Neural cell (in vitro differentiated cells): Measurements from ENCODE around the gene ALDH4A1. TPM values are rescaled to one million over a fixed set of nuclear protein-coding genes. Genes with fewer than 3 reads are reported as not detected.

Experiments used
- H2AFZ ChIP-seq: fragments of 200-600, 300-800 bp; sonication (generic), shearing (Covaris generic); 2 replicates; pipeline ENCODE4 v1.6.0; 2014; ENCODE audit warnings: low read depth, mild to moderate bottlenecking, antibody characterized with exemption, low read length, moderate library complexity
- H3F3A ChIP-seq: fragments of 200-600 bp; shearing (Covaris generic); 2 replicates; pipeline ENCODE4 v1.6.1; 2016; ENCODE audit warnings: mild to moderate bottlenecking, moderate library complexity, mixed read lengths, antibody characterized with exemption, low read length; ENCODE audit not compliant: insufficient read depth, poor library complexity, severe bottlenecking
- H3K27ac ChIP-seq: fragments of 200-600, 300-800 bp; sonication (generic), shearing (Covaris generic); 2 replicates; pipeline ENCODE4 v1.5.1; 2014; ENCODE audit warnings: mild to moderate bottlenecking, low read length, moderate library complexity
- H3K27me3 ChIP-seq: fragments of 300-800, 200-600 bp; sonication (generic), shearing (Covaris generic); 2 replicates; pipeline ENCODE4 v1.6.0; 2014; ENCODE audit warnings: mild to moderate bottlenecking, low read depth, low read length, moderate library complexity; ENCODE audit not compliant: insufficient read depth
- H3K36me3 ChIP-seq: fragments of 300-800, 200-600 bp; sonication (generic), shearing (Covaris generic); 2 replicates; pipeline ENCODE4 v1.5.1; 2014; ENCODE audit warnings: mild to moderate bottlenecking, antibody characterized with exemption, low read length, moderate library complexity; ENCODE audit not compliant: insufficient read depth
- H3K4me2 ChIP-seq: fragments of 300-800, 200-600 bp; sonication (generic), shearing (Covaris generic); 2 replicates; pipeline ENCODE4 v1.6.0; 2014; ENCODE audit warnings: mild to moderate bottlenecking, low read length
- H3K4me3 ChIP-seq: fragments of 300-800, 200-600 bp; sonication (generic), shearing (Covaris generic); 2 replicates; pipeline ENCODE4 v1.5.1; 2014; ENCODE audit warnings: mild to moderate bottlenecking, low read length, moderate library complexity
- H3K79me2 ChIP-seq: fragments of 200-600 bp; shearing (Covaris generic); replicated peaks from 2 replicates; pipeline ENCODE4 v1.6.0; 2014; ENCODE audit warnings: mild to moderate bottlenecking, low read length, moderate library complexity; ENCODE audit not compliant: insufficient read depth
- H3K9ac ChIP-seq: fragments of 300-800, 200-600 bp; sonication (generic), shearing (Covaris generic); 2 replicates; pipeline ENCODE4 v1.6.1; 2016; ENCODE audit warnings: mild to moderate bottlenecking, low read length, mixed read lengths
- H3K9me2 ChIP-seq: fragments of 200-600 bp; shearing (Covaris generic); 2 replicates; pipeline ENCODE4 v1.6.1; 2016; ENCODE audit warnings: mild to moderate bottlenecking, low read length, mixed read lengths; ENCODE audit not compliant: insufficient read depth
- H3K9me3 ChIP-seq: fragments of 200-600, 300-800 bp; sonication (generic), shearing (Covaris generic); 2 replicates; pipeline ENCODE4 v1.6.1; 2016; ENCODE audit warnings: mild to moderate bottlenecking, mixed run types, low read length, moderate library complexity, mixed read lengths
- H4K20me1 ChIP-seq: fragments of 200-600 bp; shearing (Covaris generic); 2 replicates; pipeline ENCODE4 v1.6.1; 2016; ENCODE audit warnings: mild to moderate bottlenecking, mixed run types; ENCODE audit not compliant: insufficient read depth
- EP300 ChIP-seq: fragments of 450-650 bp; conservative IDR thresholded peaks from 2 replicates; pipeline ENCODE4 v1.6.1; 2014; ENCODE audit warnings: antibody characterized with exemption, mild to moderate bottlenecking, moderate library complexity; ENCODE audit not compliant: poor library complexity, severe bottlenecking
- EZH2 ChIP-seq: fragments of 200-600, 300-800 bp; shearing (Covaris generic), sonication (generic); IDR thresholded peaks from 2 replicates; pipeline ENCODE4 v1.6.1; 2014; ENCODE audit warnings: antibody characterized with exemption, low read length, borderline replicate concordance, mild to moderate bottlenecking; ENCODE audit not compliant: insufficient read depth, poor library complexity, severe bottlenecking
- MXI1 ChIP-seq: fragments of 450-650 bp; conservative IDR thresholded peaks from 2 replicates; pipeline ENCODE4 v1.6.1; 2014; ENCODE audit warnings: antibody characterized with exemption, mild to moderate bottlenecking; ENCODE audit not compliant: poor library complexity, severe bottlenecking
- POLR2AphosphoS5 ChIP-seq: IDR thresholded peaks from 2 replicates; pipeline ENCODE4 v1.6.1; 2012
- RAD21 ChIP-seq: fragments of 450-650 bp; conservative IDR thresholded peaks from 2 replicates; pipeline ENCODE4 v1.6.1; 2014; ENCODE audit warnings: antibody characterized with exemption, mild to moderate bottlenecking, moderate library complexity
- REST ChIP-seq: IDR thresholded peaks from 2 replicates; pipeline ENCODE4 v1.6.1; 2012; ENCODE audit warnings: borderline replicate concordance
- SMC3 ChIP-seq: fragments of 450-650 bp; conservative IDR thresholded peaks from 2 replicates; pipeline ENCODE4 v1.6.1; 2014; ENCODE audit warnings: antibody characterized with exemption, mild to moderate bottlenecking, moderate library complexity; ENCODE audit not compliant: poor library complexity
- TAF1 ChIP-seq: IDR thresholded peaks from 2 replicates; pipeline ENCODE4 v1.6.1; 2012; ENCODE audit warnings: low read depth
- polyA plus RNA-seq: library from polyadenylated mRNA; depleted of rRNA; stranded (reverse); fragments of >200 nt; gene quantifications from 2 replicates; pipeline ENCODE4 v1.2.3, GENCODE V29; 2014
- TF ChIP-seq, protein P1 (sequence below): fragments of 450-650 bp; IDR thresholded peaks from 2 replicates; pipeline ENCODE4 v1.5.1; 2014; ENCODE audit warnings: antibody characterized with exemption, mild to moderate bottlenecking, moderate library complexity; ENCODE audit not compliant: poor library complexity, severe bottlenecking

The ALDH4A1 gene
- polyA plus RNA-seq, 1 donor from 2014 or later: 11.0 TPM

- H3K4me3 ChIP-seq: peak overlapping the region; percentile 86
- no peak overlapping the region for H2AFZ ChIP-seq
- H3K36me3 ChIP-seq: no peaks in the 10 kb centered on the region
- H3K27ac ChIP-seq: no peak overlapping the region
- no peaks in the 10 kb centered on the region for H3K9me3 ChIP-seq
- TF ChIP-seq, protein P1, sequence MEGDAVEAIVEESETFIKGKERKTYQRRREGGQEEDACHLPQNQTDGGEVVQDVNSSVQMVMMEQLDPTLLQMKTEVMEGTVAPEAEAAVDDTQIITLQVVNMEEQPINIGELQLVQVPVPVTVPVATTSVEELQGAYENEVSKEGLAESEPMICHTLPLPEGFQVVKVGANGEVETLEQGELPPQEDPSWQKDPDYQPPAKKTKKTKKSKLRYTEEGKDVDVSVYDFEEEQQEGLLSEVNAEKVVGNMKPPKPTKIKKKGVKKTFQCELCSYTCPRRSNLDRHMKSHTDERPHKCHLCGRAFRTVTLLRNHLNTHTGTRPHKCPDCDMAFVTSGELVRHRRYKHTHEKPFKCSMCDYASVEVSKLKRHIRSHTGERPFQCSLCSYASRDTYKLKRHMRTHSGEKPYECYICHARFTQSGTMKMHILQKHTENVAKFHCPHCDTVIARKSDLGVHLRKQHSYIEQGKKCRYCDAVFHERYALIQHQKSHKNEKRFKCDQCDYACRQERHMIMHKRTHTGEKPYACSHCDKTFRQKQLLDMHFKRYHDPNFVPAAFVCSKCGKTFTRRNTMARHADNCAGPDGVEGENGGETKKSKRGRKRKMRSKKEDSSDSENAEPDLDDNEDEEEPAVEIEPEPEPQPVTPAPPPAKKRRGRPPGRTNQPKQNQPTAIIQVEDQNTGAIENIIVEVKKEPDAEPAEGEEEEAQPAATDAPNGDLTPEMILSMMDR: no peak
- TF ChIP-seq SMC3 (no peak), RAD21 (no peak), POLR2AphosphoS5 (no peak), EZH2 (no peak), EP300 (no peak), REST (no peak), TAF1 (no peak), MXI1 (no peak)
- peak overlapping the region; percentile 77 for H3K4me2 ChIP-seq
- H3K9ac ChIP-seq: peak overlapping the region; percentile 74
- no peaks in the 10 kb centered on the region for H4K20me1 ChIP-seq
- H3K9me2 ChIP-seq: no peaks in the 10 kb centered on the region
- H3K27me3 ChIP-seq: no peaks in the 10 kb centered on the region
- H3F3A ChIP-seq: no peaks in the 10 kb centered on the region
- no peaks in the 10 kb centered on the region for H3K79me2 ChIP-seq
These were observed 969 bp upstream of the ALDH4A1 start for GRCh38 chr1:18903291-18903756.

- H3K4me3 ChIP-seq: peak overlapping the region; percentile 86
- H3K27me3 ChIP-seq: no peaks in the 10 kb centered on the region
- H3K9me3 ChIP-seq: no peaks in the 10 kb centered on the region
- no peaks in the 10 kb centered on the region for H3K79me2 ChIP-seq
- H4K20me1 ChIP-seq: no peaks in the 10 kb centered on the region
- H3K9me2 ChIP-seq: no peaks in the 10 kb centered on the region
- peak overlapping the region; percentile 34 for H2AFZ ChIP-seq
- no peaks in the 10 kb centered on the region for H3K36me3 ChIP-seq
- peak overlapping the region; percentile 68 for H3K27ac ChIP-seq
- no peaks in the 10 kb centered on the region for H3F3A ChIP-seq
- H3K9ac ChIP-seq: peak overlapping the region; percentile 74
- H3K4me2 ChIP-seq: peak overlapping the region; percentile 74
- TF ChIP-seq POLR2AphosphoS5 (no peak), SMC3 (peak; percentile 13)
These were observed 318 bp downstream of the ALDH4A1 start for GRCh38 chr1:18901952-18902522.
